GM12892 (cell line): ENCODE data around the gene FSHR.

ENCODE experiments used
- POLR2A ChIP-seq: IDR thresholded peaks from 2 replicates; pipeline ENCODE4 v1.6.1; 2011; ENCODE audit warnings: low read depth, low read length, control low read depth
- TAF1 ChIP-seq: IDR thresholded peaks from 2 replicates; pipeline ENCODE4 v1.6.1; 2011; ENCODE audit warnings: low read depth, mild to moderate bottlenecking, control low read depth, low read length, borderline replicate concordance

GRCh38 chr2:49164729-49165128, 10.4 kb upstream of the FSHR start:
- TF ChIP-seq POLR2A (no peak), TAF1 (no peak)
